MM.1S (cell line): Measurements from ENCODE around the gene FAM219B.

ENCODE experiments used
- DNase-seq: peaks from one replicate; pipeline ENCODE4 v3.0.0-alpha.2; 2015
- H2AFZ ChIP-seq: fragments of 300-600 bp; sonication (generic); 2 replicates; pipeline ENCODE4 v1.6.0; 2016; ENCODE audit warnings: antibody characterized with exemption, low read length
- H3F3A ChIP-seq: fragments of 300-600 bp; sonication (generic); 2 replicates; pipeline ENCODE4 v1.6.1; 2016; ENCODE audit warnings: mild to moderate bottlenecking, antibody characterized with exemption, low read length, moderate library complexity, mixed read lengths; ENCODE audit not compliant: insufficient read depth
- H3K27ac ChIP-seq: fragments of 300-600 bp; sonication (generic); 2 replicates; pipeline ENCODE4 v1.5.1; 2016; ENCODE audit warnings: mild to moderate bottlenecking, low read length
- H3K27me3 ChIP-seq: fragments of 300-600 bp; sonication (generic); replicated peaks from 2 replicates; pipeline ENCODE4 v1.6.0; 2016; ENCODE audit warnings: low read length; ENCODE audit not compliant: insufficient read depth
- H3K36me3 ChIP-seq: fragments of 300-600 bp; sonication (generic); replicated peaks from 2 replicates; pipeline ENCODE4 v1.6.1; 2016; ENCODE audit warnings: mild to moderate bottlenecking, low read length, mixed read lengths; ENCODE audit not compliant: insufficient read depth
- H3K4me1 ChIP-seq: fragments of 300-600 bp; sonication (generic); 2 replicates; pipeline ENCODE4 v1.6.1; 2016; ENCODE audit warnings: low read length, mixed read lengths
- H3K4me2 ChIP-seq: fragments of 300-600 bp; sonication (generic); 2 replicates; pipeline ENCODE4 v1.6.0; 2016; ENCODE audit warnings: low read depth, low read length
- H3K4me3 ChIP-seq: fragments of 300-600 bp; sonication (generic); 2 replicates; pipeline ENCODE4 v1.5.1; 2016; ENCODE audit warnings: low read length, mixed read lengths
- H3K79me2 ChIP-seq: fragments of 300-600 bp; sonication (generic); 2 replicates; pipeline ENCODE4 v1.6.1; 2016; ENCODE audit warnings: mixed run types, low read length, mixed read lengths
- H3K9ac ChIP-seq: fragments of 300-600 bp; sonication (generic); 2 replicates; pipeline ENCODE4 v1.6.1; 2016; ENCODE audit warnings: low read length, mixed read lengths
- H3K9me2 ChIP-seq: fragments of 300-600 bp; sonication (generic); replicated peaks from 2 replicates; pipeline ENCODE4 v1.6.1; 2016; ENCODE audit warnings: mild to moderate bottlenecking, low read length, mixed read lengths; ENCODE audit not compliant: insufficient read depth
- H3K9me3 ChIP-seq: fragments of 300-600 bp; sonication (generic); replicated peaks from 2 replicates; pipeline ENCODE4 v1.6.1; 2016; ENCODE audit warnings: mild to moderate bottlenecking, low read length, mixed read lengths; ENCODE audit not compliant: insufficient read depth
- H4K20me1 ChIP-seq: fragments of 300-600 bp; sonication (generic); 2 replicates; pipeline ENCODE4 v1.6.1; 2016; ENCODE audit warnings: mild to moderate bottlenecking, low read length, moderate library complexity, mixed read lengths; ENCODE audit not compliant: insufficient read depth
- CTCF ChIP-seq: fragments of 300-600 bp; sonication (generic); IDR thresholded peaks from 2 replicates; pipeline ENCODE4 v1.5.1; 2016; ENCODE audit warnings: antibody characterized with exemption, low read length, mixed read lengths
- EZH2 ChIP-seq: fragments of 300-600 bp; sonication (generic); optimal IDR thresholded peaks from 2 replicates; pipeline ENCODE3; 2017; ENCODE audit warnings: low read depth, mild to moderate bottlenecking, antibody characterized with exemption, low read length, mixed read lengths
- EZH2phosphoT487 ChIP-seq: fragments of 300-600 bp; sonication (generic); IDR thresholded peaks from 2 replicates; pipeline ENCODE4 v1.6.1; 2018; ENCODE audit warnings: antibody characterized with exemption, low read length

The FAM219B gene

DNA sequence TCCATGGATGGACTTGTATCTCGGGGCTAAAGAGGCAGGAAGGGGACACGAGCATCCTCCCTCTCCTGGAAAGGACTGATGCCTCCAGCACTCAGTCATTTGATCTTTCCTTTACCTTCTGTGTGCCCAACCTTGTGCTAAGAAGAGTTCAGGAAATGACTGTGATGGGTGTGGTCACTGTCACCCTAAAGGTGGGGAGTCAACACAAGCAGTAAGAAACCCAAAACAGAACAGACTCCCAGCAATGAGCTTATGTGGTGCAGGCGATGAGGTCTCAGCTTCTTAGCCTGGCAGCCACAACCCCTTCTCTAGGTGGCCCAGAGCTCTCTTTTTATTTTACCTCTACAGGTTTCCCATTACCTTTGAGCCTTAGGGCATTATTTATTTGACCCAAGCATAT lies 13.0 kb downstream of the FAM219B start:
- Histone ChIP-seq H3K36me3 (no peaks in the 10 kb centered on the region), H3K4me1 (peaks cover 26% of the 10 kb centered on the region), H3K9ac (no peak overlapping the region), H3K4me2 (peak overlapping the region; percentile 36), H3K9me3 (no peaks in the 10 kb centered on the region), H3K9me2 (no peaks in the 10 kb centered on the region), H2AFZ (no peak overlapping the region), H3K4me3 (no peak overlapping the region), H4K20me1 (no peaks in the 10 kb centered on the region), H3F3A (no peaks in the 10 kb centered on the region), H3K79me2 (peaks cover 9% of the 10 kb centered on the region; the same call in 1 of the 2 replicates), H3K27me3 (no peaks in the 10 kb centered on the region), H3K27ac (peak overlapping the region; percentile 53; the same call in 1 of the 2 replicates)
- no peak for TF ChIP-seq EZH2
- no peak for TF ChIP-seq EZH2phosphoT487
- DNase-seq: peak; percentile 17

DNA sequence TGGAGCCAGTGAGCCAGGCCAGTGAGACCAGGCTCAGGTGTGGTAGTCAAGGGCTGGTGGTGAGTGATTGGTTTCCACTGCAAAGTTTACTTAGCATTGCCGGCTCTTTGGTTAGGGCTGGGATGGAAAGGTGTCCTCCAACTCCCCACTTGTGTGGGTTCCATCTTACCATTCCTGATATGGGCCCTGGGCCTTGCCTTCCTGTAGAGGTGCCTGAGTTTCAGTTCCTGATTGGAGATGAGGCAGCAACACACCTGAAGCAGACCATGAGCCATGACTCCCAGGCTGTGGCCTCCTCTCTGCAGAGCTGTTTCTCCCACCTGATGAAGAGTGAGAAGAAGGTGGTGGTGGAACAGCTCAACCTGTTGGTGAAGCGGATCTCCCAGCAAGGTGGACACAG lies 13.7 kb downstream of the FAM219B start:
- Histone ChIP-seq H3F3A (no peaks in the 10 kb centered on the region), H3K79me2 (peaks cover 9% of the 10 kb centered on the region; the same call in 1 of the 2 replicates), H3K9me2 (no peaks in the 10 kb centered on the region), H4K20me1 (no peaks in the 10 kb centered on the region), H3K27ac (peak overlapping the region; percentile 53; the same call in 1 of the 2 replicates), H3K4me1 (peaks cover 26% of the 10 kb centered on the region), H2AFZ (no peak overlapping the region), H3K9ac (no peak overlapping the region), H3K4me2 (no peak overlapping the region), H3K9me3 (no peaks in the 10 kb centered on the region), H3K36me3 (no peaks in the 10 kb centered on the region), H3K27me3 (no peaks in the 10 kb centered on the region), H3K4me3 (no peak overlapping the region)
- no peak for DNase-seq
- TF ChIP-seq EZH2: no peak
- no peak for TF ChIP-seq CTCF
- TF ChIP-seq EZH2phosphoT487: no peak

DNA sequence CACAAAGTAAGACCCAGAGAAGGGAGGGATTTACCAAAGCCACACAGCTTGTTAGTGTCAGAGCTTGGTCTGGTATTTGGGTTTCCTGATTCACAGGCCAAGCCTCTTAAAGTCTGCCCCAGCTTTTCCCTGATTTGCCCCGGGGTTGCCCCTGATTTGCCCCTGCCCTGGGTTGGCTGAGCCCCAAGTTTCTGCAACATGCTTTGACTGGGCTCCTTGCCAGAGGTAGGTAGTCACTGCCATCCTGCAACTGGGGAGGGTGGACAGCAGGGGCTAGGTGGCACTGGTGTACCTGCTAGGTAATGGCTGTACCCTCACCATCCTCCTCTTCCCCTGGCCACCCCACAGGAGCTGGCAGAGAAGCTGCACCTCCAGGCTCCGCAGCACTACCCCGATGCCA lies 14.3 kb downstream of the FAM219B start:
- TF ChIP-seq EZH2 (no peak), EZH2phosphoT487 (no peak), CTCF (no peak)
- H3K4me3 ChIP-seq: no peak overlapping the region
- H3K4me1 ChIP-seq: peaks cover 26% of the 10 kb centered on the region
- no peaks in the 10 kb centered on the region for H3K27me3 ChIP-seq
- H2AFZ ChIP-seq: no peak overlapping the region
- H3K9me2 ChIP-seq: no peaks in the 10 kb centered on the region
- no peaks in the 10 kb centered on the region for H3F3A ChIP-seq
- H3K9me3 ChIP-seq: no peaks in the 10 kb centered on the region
- no peak for DNase-seq
- H3K79me2 ChIP-seq: peaks cover 9% of the 10 kb centered on the region; the same call in 1 of the 2 replicates
- peak overlapping the region; percentile 53; the same call in 1 of the 2 replicates for H3K27ac ChIP-seq
- H3K4me2 ChIP-seq: no peak overlapping the region
- no peaks in the 10 kb centered on the region for H3K36me3 ChIP-seq
- no peak overlapping the region for H3K9ac ChIP-seq
- no peaks in the 10 kb centered on the region for H4K20me1 ChIP-seq

DNA sequence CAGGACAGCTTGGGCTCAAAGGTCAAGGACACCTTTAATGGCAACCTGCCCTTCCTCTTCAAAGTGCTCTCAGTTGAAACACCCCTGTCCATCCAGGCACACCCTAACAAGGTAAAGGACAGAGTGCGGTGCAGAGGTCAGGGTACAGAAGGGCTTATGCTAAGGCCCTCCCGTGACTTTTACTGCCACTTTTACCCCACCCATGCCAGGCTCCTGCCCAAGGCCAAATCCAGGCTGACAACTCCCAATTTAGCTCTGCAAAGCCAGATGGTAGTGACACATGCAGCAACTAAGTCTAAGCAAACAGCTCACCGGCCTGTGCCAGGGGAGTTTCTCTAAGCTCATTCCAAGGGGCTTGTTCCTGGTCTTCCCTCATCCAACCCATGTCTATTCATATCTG lies 15.2 kb downstream of the FAM219B start:
- Histone ChIP-seq H3K9me2 (no peaks in the 10 kb centered on the region), H3K27me3 (no peaks in the 10 kb centered on the region), H3F3A (no peaks in the 10 kb centered on the region), H3K9ac (no peak overlapping the region), H3K27ac (no peak overlapping the region), H3K79me2 (peaks cover 9% of the 10 kb centered on the region; the same call in 1 of the 2 replicates), H3K9me3 (no peaks in the 10 kb centered on the region), H3K36me3 (no peaks in the 10 kb centered on the region), H3K4me2 (no peak overlapping the region), H2AFZ (no peak overlapping the region), H3K4me1 (peaks cover 26% of the 10 kb centered on the region), H4K20me1 (no peaks in the 10 kb centered on the region), H3K4me3 (no peak overlapping the region)
- TF ChIP-seq EZH2: no peak
- TF ChIP-seq CTCF: no peak
- no peak for TF ChIP-seq EZH2phosphoT487
- no peak for DNase-seq
